SK-N-SH (cell line): ENCODE results near the gene USP30. TPM values are rescaled to one million over a fixed set of nuclear protein-coding genes. Genes with fewer than 3 reads are reported as not detected.

ENCODE experiments used
- CTCF ChIA-PET: fragments of 300-600, 350-600 bp; formaldehyde crosslinking; extraction: SDS; loops from one replicate; lab custom pipeline; 2021; lab: Yijun Ruan, JAX
- POLR2A ChIA-PET: fragments of 350-600 bp; sonication (Branson Sonifier 250); formaldehyde crosslinking; extraction: SDS; loops from one replicate; lab custom pipeline; 2020; ENCODE audit warnings: antibody characterized with exemption, inconsistent platforms; lab: Yijun Ruan, JAX
- DNase-seq: peaks from one replicate; pipeline ENCODE4 v3.0.0; 2012
- H2AFZ ChIP-seq: fragments of 200-600 bp; sonication (generic); 2 replicates; pipeline ENCODE4 v1.8.1; 2016; ENCODE audit warnings: antibody characterized with exemption, mild to moderate bottlenecking, low read depth
- H3F3A ChIP-seq: fragments of 200-600 bp; sonication (generic); replicated peaks from 2 replicates; pipeline ENCODE3; 2016; ENCODE audit warnings: antibody characterized with exemption, mild to moderate bottlenecking; ENCODE audit not compliant: insufficient read depth
- H3K27ac ChIP-seq, 2 experiments: fragments of 200-500 bp in 1 of 2; fragments of 200-600 bp in 1 of 2; sonication (Bioruptor generic) in 1 of 2; sonication (generic), shearing (Covaris generic) in 1 of 2; 2 replicates each; pipeline versions ENCODE4 v1.5.1 to v1.6.1; 2014 to 2016; ENCODE audit warnings: low read depth in 2 of 2, inconsistent platforms in 1 of 2, low read length in 1 of 2, mild to moderate bottlenecking in 1 of 2, mixed read lengths in 1 of 2
- H3K27me3 ChIP-seq: fragments of 200-600 bp; sonication (generic), shearing (Covaris generic); 2 replicates; pipeline ENCODE4 v1.6.1; 2016; ENCODE audit warnings: mixed run types; ENCODE audit not compliant: insufficient read depth
- H3K36me3 ChIP-seq, 2 experiments: fragments of 200-500 bp in 1 of 2; fragments of 200-600 bp in 1 of 2; sonication (Bioruptor generic) in 1 of 2; sonication (generic) in 1 of 2; replicated peaks in 1 of 2; 2 replicates each; pipeline versions ENCODE3 to v1.5.1; 2014 to 2016; ENCODE audit warnings: low read length in 1 of 2, mild to moderate bottlenecking in 1 of 2; ENCODE audit not compliant: insufficient read depth in 2 of 2, control insufficient read depth in 1 of 2
- H3K4me1 ChIP-seq, 2 experiments: fragments of 200-500 bp in 1 of 2; fragments of 200-600 bp in 1 of 2; sonication (Bioruptor generic) in 1 of 2; sonication (generic), shearing (Covaris generic) in 1 of 2; 2 replicates each; pipeline versions ENCODE4 v1.5.1 to v1.6.1; 2014 to 2016; ENCODE audit warnings: low read depth in 1 of 2, low read length in 1 of 2, mixed run types in 1 of 2; ENCODE audit not compliant: insufficient read depth in 2 of 2, control insufficient read depth in 1 of 2
- H3K4me2 ChIP-seq: fragments of 200-600 bp; sonication (generic), shearing (Covaris generic); 2 replicates; pipeline ENCODE4 v1.6.1; 2017; ENCODE audit warnings: mixed run types
- H3K4me3 ChIP-seq, 2 experiments: fragments of 200-500 bp in 1 of 2; fragments of 200-600 bp in 1 of 2; sonication (Bioruptor generic) in 1 of 2; sonication (generic), shearing (Covaris generic) in 1 of 2; 2 replicates each; pipeline versions ENCODE4 v1.5.1 to v1.8.1; 2014 to 2016; ENCODE audit warnings: low read depth in 2 of 2, inconsistent platforms in 1 of 2, low read length in 1 of 2, mild to moderate bottlenecking in 1 of 2, mixed read lengths in 1 of 2, moderate library complexity in 1 of 2
- H3K79me2 ChIP-seq: fragments of 200-600 bp; sonication (generic); 2 replicates; pipeline ENCODE4 v1.8.1; 2017; ENCODE audit warnings: mild to moderate bottlenecking; ENCODE audit not compliant: insufficient read depth
- H3K9ac ChIP-seq: fragments of 200-600 bp; sonication (generic); 2 replicates; pipeline ENCODE4 v1.6.1; 2017; ENCODE audit warnings: mixed run types
- H3K9me2 ChIP-seq: fragments of 200-600 bp; sonication (generic); 2 replicates; pipeline ENCODE4 v1.6.1; 2017; ENCODE audit warnings: mixed run types
- H3K9me3 ChIP-seq: fragments of 200-600 bp; sonication (generic); 2 replicates; pipeline ENCODE4 v1.6.1; 2017; ENCODE audit warnings: mixed run types, mild to moderate bottlenecking, moderate library complexity
- H4K20me1 ChIP-seq: fragments of 200-600 bp; sonication (generic); 2 replicates; pipeline ENCODE4 v1.6.1; 2017; ENCODE audit warnings: mild to moderate bottlenecking, mixed run types; ENCODE audit not compliant: insufficient read depth
- CHD2 ChIP-seq: fragments of 150-350 bp; IDR thresholded peaks from 2 replicates; pipeline ENCODE4 v1.6.1; 2018; ENCODE audit warnings: low read length; ENCODE audit not compliant: partially characterized antibody
- CTCF ChIP-seq: fragments of 200-600 bp; sonication (generic); IDR thresholded peaks from 2 replicates; pipeline ENCODE4 v1.6.1; 2017; ENCODE audit warnings: antibody characterized with exemption, mild to moderate bottlenecking, moderate library complexity
- EP300 ChIP-seq, 2 experiments: IDR thresholded peaks; 2 replicates each; pipeline versions ENCODE4 v1.4.0 to v1.6.1; 2012; ENCODE audit warnings: borderline replicate concordance in 1 of 2, low read depth in 1 of 2, low read length in 1 of 2
- EZH2phosphoT487 ChIP-seq: fragments of 200-600 bp; sonication (generic); IDR thresholded peaks from 2 replicates; pipeline ENCODE4 v1.6.1; 2017; ENCODE audit warnings: low read depth, mixed run types, mild to moderate bottlenecking, antibody characterized with exemption, moderate library complexity, borderline replicate concordance
- FOXJ3 ChIP-seq: sonication (generic); formaldehyde crosslinking; IDR thresholded peaks from 2 replicates; pipeline ENCODE4 v1.5.1; 2020; ENCODE audit warnings: mild to moderate bottlenecking, missing genetic modification reagents
- FOXM1 ChIP-seq: IDR thresholded peaks from 2 replicates; pipeline ENCODE4 v1.4.0; 2012; ENCODE audit warnings: low read depth, mild to moderate bottlenecking
- IRF3 ChIP-seq: fragments of 150-350 bp; IDR thresholded peaks from 2 replicates; pipeline ENCODE4 v1.6.1; 2016; ENCODE audit warnings: mild to moderate bottlenecking, low read depth, low read length
- JUND ChIP-seq: IDR thresholded peaks from 2 replicates; pipeline ENCODE4 v1.4.0; 2012
- NFIC ChIP-seq: IDR thresholded peaks from 2 replicates; pipeline ENCODE4 v1.4.0; 2012; ENCODE audit warnings: borderline replicate concordance
- RAD21 ChIP-seq: IDR thresholded peaks from 2 replicates; pipeline ENCODE4 v1.6.1; 2012; ENCODE audit warnings: mild to moderate bottlenecking, low read length
- RCOR1 ChIP-seq: fragments of 150-350 bp; IDR thresholded peaks from 2 replicates; pipeline ENCODE4 v1.6.1; 2017; ENCODE audit warnings: antibody characterized with exemption, low read length
- REST ChIP-seq: IDR thresholded peaks from 2 replicates; pipeline ENCODE4 v1.6.1; 2012; ENCODE audit warnings: mild to moderate bottlenecking, low read depth, low read length, moderate library complexity
- RFX5 ChIP-seq: IDR thresholded peaks from 2 replicates; pipeline ENCODE4 v1.6.1; 2012; ENCODE audit warnings: mild to moderate bottlenecking, improper control_type of control experiment, low read length
- SIN3A ChIP-seq: IDR thresholded peaks from 2 replicates; pipeline ENCODE4 v1.6.1; 2012; ENCODE audit warnings: low read depth, mild to moderate bottlenecking, low read length, moderate library complexity, borderline replicate concordance
- SMC3 ChIP-seq: IDR thresholded peaks from 2 replicates; pipeline ENCODE4 v1.6.1; 2012; ENCODE audit warnings: low read depth, low read length, improper control_type of control experiment
- TAF1 ChIP-seq: IDR thresholded peaks from 2 replicates; pipeline ENCODE4 v1.6.1; 2012; ENCODE audit warnings: low read depth, mild to moderate bottlenecking, low read length, moderate library complexity, borderline replicate concordance
- TCF12 ChIP-seq: IDR thresholded peaks from 2 replicates; pipeline ENCODE4 v1.4.0; 2012
- TEAD4 ChIP-seq: IDR thresholded peaks from 2 replicates; pipeline ENCODE4 v1.4.0; 2012; ENCODE audit warnings: mild to moderate bottlenecking, borderline replicate concordance; ENCODE audit not compliant: insufficient read depth
- USF1 ChIP-seq: IDR thresholded peaks from 2 replicates; pipeline ENCODE4 v1.4.0; 2012; ENCODE audit warnings: low read depth, borderline replicate concordance
- ZBTB33 ChIP-seq: IDR thresholded peaks from 2 replicates; pipeline ENCODE4 v1.4.0; 2012; ENCODE audit warnings: low read depth, borderline replicate concordance
- WGBS: methylation state at CpG from one replicate; pipeline ENCODE4 v1.1.6; 2017; ENCODE audit warnings: low lambda C conversion rate; 5-methylcytosine and 5-hydroxymethylcytosine counted together
- polyA plus RNA-seq, 3 experiments: library from polyadenylated mRNA; depleted of rRNA; stranded (reverse); fragments of >200 nt; gene quantifications; 2 replicates each; pipeline ENCODE4 v1.2.3, GENCODE V29; 2012

Gene USP30
- polyA plus RNA-seq, 1 of the 3 experiments (the other 2 are of a cell fraction): 10.9 TPM

GRCh38 chr12:109047081-109047805 lies 5.1 kb upstream of the USP30 start:
- H2AFZ ChIP-seq: no peak overlapping the region
- ChIA-PET POLR2A (no interaction called here), CTCF (no interaction called here)
- 52% methylated on average over 8 of the region's 8 CpGs for WGBS
- H3K27ac ChIP-seq: no peak overlapping the region
- H3K36me3 ChIP-seq: no peaks in the 10 kb centered on the region
- no peak for TF ChIP-seq SIN3A
- no peak for TF ChIP-seq RFX5
- TF ChIP-seq TEAD4: no peak
- TF ChIP-seq TCF12: no peak
- TF ChIP-seq CHD2: no peak
- no peak for TF ChIP-seq EP300 (IDR thresholded peaks at IDR 0.05; ENCODE audit: borderline replicate concordance in 1 of 2, low read depth in 1 of 2, low read length in 1 of 2)
- no peak for TF ChIP-seq REST
- TF ChIP-seq CTCF: no peak
- TF ChIP-seq FOXM1: no peak
- no peak for TF ChIP-seq EZH2phosphoT487
- TF ChIP-seq NFIC: no peak
- no peak for TF ChIP-seq IRF3
- no peak for TF ChIP-seq USF1
- TF ChIP-seq FOXJ3 (CRISPR knock-in tag): no peak
- no peak for TF ChIP-seq JUND
- no peak for TF ChIP-seq SMC3
- no peak for TF ChIP-seq RAD21
- TF ChIP-seq ZBTB33: no peak
- no peak for TF ChIP-seq RCOR1
- no peak for TF ChIP-seq TAF1
- H3K27me3 ChIP-seq: no peaks in the 10 kb centered on the region
- no peak for DNase-seq
- no peaks in the 10 kb centered on the region for H3F3A ChIP-seq
- H3K9me3 ChIP-seq: no peaks in the 10 kb centered on the region
- no peaks in the 10 kb centered on the region; a peak in 1 of 4 replicates for H3K4me1 ChIP-seq
- no peaks in the 10 kb centered on the region for H4K20me1 ChIP-seq
- no peaks in the 10 kb centered on the region for H3K9me2 ChIP-seq
- H3K4me3 ChIP-seq: no peak overlapping the region
- H3K9ac ChIP-seq: no peak overlapping the region
- H3K4me2 ChIP-seq: no peak overlapping the region
- H3K79me2 ChIP-seq: no peaks in the 10 kb centered on the region
